Effector CD8-positive, alpha-beta T cell (primary cell): ENCODE data around the gene CIAO2B.
"Not testable (repeated sequence)": the region's sequence is repeated elsewhere in the genome, so short reads cannot be mapped to it uniquely, and the experiment has no call there.

Source experiments
- DNase-seq: peaks from one replicate; lab custom pipeline; 2025; lab: John Stamatoyannopoulos, UW

The CIAO2B gene

DNA sequence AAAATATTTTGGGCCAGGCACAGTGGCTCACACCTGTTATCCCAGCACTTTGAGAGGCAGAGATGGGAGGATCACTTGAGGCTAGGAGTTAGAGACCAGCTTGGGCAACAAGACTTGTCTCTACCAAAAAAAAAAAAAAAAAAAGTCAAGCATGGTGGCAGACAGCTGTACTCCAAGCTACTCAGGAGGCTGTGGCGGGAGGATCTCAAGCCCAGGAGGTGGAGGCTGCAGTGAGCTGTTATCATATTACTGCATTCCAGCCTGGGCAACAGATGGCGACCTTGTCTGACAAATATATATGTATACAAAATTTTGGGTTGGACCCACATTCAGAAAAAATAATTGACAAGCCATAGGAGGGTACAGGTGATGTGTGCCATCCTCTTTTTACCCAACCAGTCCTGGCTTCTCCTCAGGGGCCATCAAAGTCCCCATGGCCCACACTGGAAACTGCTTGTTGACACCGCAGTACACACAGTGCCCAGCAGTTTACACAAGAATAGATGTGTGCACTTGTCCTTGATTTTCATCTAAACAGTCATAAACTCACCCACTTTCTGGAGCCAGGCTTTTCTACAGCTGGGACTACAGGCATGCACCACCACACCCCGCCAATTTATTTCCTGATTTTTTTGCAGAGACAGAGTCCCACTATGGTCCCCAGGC, 2.8 kb upstream of the CIAO2B start:
- no peak for DNase-seq

DNA sequence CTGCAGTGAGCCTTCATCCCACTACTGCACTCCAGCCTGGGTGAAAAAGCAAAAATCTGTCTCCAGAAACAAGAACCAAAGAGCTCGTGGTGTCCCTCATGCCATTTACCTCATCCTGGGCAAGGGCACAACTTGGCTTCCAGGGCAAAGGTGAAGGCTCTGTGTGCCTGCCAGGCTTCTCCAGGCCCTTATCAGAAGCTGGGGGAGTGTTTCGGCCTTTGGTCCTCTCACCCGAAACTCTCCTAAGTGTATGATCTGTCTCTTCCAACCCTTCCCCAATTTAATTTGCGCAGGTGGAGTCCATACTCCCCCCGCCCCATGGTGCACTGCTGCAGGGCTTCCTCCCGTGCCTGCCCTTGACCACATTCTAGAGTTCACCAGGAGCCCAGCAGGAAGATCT, 2.3 kb upstream of the CIAO2B start:
- DNase-seq: no peak

DNA sequence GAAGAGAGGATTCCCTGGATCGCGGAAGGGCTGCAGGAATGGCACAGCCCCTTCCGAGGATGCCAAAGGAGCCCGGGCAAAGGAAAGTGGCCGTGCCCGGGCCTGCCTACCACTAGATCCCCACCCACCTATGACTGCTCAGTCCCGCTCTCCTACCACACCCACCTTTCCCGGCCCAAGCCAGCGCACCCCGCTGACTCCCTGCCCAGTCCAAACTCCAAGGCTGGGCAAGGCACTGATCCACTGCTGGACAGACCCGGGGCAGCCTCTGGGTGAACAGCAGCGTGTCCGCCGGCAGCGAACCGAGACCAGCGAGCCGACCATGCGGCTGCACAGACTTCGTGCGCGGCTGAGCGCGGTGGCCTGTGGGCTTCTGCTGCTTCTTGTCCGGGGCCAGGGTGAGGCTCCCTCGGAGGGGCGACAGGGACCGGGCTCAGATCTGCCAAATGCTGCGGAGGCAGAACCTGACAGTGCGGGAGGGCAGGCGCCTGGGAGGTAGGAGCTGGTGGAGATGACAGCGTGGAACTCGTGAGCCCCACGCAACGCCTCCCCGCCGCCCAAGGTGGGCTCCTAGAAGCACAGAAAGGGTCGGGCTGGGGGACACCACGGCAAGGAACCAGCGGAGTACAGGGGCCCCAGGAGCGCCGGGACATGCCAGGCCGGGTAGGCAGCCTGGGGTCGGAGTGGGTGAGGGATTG, 1.3 kb upstream of the CIAO2B start, which contains the start of gene CES2:
Gene CES2 (plus strand): TSS at position 203 of the 698 bp plus-strand sequence. CDS start 120 bp downstream, at position 323.
- DNase-seq: no peak

DNA sequence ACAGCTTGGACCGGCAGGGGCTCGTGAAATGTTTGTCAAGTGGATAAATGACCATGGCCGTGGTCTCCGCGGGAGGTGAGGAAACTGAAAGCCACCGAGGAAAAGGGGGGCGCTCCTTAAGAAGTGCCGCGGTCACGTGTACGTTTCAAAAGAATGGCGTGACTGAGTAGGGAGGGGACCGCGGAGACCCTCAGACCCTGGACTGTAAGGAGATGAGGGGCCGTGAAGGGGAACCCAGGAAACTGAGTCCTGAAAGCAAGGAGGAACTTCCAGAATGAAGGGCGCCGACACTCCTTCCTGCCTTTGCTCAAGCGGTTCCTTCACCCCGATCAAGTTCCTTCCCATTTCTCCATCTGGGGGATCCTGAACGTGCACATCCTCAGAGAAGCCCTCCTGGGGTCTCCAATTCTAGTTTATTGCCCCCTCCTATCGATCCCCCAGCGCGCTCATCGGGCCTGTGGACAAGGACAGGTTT, 674 bp upstream of the CIAO2B start:
- not testable (repeated sequence) for DNase-seq

DNA sequence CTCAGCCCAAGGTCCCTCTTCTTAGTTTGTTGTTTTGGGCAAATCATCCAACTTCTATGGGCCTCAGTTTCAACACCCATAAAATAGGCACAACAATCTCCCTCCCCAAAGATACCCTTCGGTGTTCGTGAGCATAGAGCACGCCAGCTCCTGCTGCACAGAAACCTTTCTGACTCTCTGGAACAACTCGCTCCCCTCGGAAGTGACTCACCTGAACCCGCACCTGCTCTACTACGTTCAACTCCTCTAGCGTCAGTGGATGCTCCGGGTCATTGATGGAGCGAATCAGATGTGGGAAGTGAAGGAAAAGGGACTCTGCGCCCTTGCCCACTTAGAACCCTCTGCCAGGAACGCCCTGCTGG, 445 bp downstream of the CIAO2B start:
- no peak for DNase-seq

DNA sequence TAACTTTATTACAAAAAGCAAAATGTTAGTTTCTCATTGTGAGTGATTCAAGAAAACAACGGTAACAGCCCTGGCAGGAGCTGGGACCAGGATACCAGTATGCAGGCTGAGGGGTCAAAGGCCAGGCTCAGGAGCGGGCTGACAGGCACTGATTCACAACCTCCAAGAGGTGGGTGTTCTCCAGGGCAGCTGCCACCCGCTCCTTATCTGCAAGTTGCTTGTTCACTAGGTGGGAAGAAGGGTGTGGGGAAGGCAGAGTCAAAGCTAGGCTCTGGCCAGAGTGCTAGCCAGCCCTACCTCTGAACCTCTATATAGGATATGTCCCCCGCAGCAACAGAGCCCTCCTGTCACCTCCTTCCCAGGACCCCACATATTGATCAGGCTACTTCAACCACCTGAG, 2.1 kb downstream of the CIAO2B start:
- no peak for DNase-seq

DNA sequence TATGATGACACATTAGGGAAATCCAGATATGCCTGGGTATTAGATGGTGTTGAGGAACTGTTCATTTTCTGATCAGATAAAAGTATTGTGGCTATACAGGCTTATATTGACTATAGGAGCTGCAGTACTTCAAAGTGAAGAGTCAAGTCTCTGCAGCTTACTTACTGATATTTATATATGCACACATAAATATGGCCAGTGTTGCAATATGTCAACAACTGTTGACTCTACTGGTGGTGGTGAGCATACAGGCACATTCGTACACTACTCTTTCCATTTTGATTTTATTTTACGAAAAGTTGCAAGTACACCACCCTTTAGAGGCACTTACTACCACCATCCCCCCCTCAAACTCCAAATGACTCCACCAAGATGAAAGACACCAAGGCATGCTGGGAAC, 2.5 kb downstream of the CIAO2B start:
- no peak for DNase-seq

DNA sequence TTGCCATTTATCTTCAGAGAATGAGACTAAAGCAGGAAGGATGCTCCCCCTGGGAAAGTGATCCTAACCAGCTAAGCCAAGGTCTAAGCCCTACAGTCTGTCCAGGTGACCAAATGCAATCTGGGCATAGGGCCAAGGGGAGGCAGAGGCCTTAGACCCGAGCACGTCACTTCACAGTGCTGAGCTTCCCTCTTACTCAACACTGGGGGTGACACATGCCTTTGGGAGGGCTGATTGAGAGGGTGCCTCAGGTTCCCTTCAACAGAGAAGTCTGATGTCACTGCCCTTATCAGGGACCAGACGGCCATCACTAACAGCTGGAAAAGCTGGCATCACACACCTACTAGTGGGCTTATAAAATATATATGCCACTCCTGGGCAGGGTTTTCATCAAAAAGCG, 4.0 kb downstream of the CIAO2B start:
- no peak for DNase-seq

DNA sequence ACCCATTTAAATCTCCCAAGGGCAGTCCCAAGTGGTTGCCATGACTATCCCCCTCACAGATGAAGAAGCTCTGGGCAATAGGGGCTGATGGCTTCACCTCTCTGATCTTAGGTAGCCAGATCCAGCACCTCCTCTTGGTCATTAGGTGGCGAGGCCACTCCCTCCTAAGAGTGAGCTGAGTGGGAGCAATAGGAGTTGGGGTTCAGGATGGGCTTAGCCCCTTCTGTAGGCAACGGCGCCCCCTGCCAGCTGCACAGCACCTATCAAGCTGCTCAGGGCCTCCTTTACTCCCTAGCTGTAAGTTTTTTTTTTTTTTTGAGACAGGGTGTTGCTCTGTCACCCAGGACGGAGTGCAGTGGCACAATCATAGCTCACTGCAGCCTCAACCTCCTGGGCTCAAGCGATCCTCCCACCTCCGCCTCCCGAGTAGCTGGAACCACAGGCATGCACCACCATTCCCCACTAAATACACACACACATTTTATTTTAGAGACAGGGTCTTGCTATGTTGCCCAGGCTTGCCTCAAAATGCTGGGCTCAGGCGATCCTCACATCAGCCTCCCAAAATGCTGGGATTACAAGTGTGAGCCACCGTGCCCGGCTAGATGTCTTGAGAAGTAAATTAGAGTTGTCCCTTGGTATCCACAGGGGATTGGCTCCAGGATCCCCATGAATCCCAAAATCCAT, 5.4 kb downstream of the CIAO2B start:
- DNase-seq: no peak

DNA sequence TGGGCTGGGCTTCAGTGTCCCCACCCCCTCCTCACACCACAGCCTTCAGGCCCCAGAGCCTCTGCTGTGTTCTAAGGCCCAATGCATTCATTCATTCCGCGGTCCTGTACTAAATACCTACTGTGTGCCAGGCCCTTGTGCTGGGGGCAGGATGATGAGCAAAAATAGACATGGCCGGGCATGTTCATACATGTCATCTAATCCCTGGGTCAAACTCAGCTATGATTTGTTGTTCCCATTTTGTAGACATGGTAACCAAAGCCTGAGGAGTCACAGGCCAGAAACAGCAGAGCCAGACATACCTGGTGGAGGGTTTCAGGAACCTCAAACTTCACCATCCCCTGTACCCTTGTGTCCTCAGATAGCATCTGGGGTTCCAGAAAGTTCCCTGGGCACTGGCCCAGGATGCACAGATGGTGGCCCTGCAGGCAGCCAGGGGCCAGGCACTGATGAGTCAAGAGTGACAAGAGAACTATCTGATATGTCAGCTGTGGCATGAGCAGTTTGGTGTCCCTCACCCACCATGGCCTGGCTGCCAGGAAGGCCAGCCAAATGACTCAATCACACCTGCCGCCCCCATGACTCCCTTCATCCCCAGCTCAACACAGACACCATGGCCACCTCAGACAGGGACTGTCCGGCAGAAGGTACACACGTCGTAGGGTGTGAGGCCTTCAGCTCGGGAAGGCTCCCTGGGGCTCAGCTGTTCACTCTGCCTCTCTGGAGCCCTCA, 6.1 kb downstream of the CIAO2B start:
- no peak for DNase-seq

DNA sequence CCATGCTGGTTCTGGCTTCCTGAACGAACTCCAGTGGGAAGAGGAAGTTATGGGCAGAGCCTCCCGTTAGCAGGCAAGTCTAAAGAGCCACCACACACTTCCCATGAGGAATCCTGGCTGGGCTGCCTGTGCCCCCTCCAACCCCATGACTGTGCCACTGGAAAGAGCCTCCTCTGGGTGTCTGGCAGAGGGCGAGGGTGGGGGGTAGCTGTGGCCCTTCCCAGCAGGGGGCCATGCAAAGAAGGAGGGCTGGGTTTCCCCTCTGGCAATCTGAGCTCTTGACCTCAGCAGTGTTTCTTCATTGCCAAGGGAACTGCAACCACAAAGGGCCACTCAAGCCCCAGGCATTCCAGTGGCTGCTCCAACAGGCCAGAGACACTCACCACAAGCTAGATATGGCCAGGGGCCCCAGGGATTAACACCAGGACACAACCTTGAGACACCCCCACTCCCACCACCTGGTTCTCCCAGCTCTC, 7.2 kb downstream of the CIAO2B start:
- no peak for DNase-seq

DNA sequence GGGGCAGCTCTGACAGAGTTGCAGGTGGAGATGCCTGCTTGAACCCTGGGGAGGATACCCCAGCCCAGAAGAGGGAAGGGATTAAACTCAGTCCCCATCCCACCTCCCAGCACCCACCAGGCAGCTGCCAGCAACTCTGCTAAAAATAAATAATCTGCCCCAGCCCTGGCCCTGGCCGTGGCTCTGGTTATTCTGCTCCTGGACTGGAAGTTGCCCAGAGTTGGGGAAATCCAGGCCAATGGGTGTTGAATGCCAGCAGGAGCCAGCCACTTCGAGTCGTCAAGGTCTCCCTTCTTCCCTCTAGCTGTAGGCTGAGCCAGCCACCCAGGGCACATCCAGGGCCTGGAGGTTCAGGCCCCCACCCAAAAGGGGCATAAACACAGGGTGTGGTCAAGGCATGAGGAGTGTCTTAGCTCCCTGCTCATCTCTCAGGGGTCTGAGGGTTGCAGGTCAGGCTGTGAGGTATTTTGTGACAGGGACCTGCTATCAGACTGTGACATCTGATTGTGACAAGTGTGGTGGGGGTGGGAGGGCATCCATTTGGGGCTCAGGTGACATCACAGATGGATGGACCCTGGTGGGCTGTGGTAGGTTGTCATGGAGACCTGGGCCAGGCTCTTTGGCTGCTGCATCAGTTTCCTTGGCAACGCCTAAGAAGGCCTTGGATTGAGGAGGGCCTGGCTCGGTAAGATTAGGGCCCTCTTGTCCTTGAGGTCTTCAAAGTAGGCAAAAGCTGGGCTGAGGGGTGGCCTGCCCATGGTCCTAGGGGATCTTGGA, 7.8 kb downstream of the CIAO2B start:
- DNase-seq: no peak

DNA sequence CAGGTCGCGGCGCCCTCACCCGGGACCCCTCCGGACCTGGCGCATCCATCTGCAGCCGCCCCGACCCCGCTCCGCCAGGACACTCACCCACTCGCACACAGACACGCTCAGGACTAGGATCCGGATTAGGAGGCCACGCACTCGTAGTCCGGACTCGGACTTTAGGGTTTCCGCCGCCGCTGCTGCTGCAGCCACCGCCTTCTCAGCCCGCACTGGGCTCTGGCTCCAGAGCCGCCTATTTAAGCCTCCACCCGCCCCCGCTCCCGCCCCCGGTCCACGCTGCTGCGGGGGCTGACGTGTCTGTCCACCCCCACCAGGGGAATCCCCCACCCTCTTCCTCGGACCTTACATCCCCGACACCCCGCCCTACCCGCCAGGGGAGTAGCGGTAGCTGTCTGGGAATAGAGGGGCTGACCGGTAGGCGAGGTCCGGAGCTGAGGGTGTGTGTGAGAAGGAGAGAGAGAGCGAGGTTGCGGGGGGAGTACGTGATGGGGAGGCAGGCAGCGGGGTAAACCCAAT, 8.8 kb downstream of the CIAO2B start, which contains the start of gene RRAD:
Gene RRAD (minus strand): TSS at position 214 of the 519 bp plus-strand sequence. CDS start 356 bp downstream, outside the sequence.
- no peak for DNase-seq

DNA sequence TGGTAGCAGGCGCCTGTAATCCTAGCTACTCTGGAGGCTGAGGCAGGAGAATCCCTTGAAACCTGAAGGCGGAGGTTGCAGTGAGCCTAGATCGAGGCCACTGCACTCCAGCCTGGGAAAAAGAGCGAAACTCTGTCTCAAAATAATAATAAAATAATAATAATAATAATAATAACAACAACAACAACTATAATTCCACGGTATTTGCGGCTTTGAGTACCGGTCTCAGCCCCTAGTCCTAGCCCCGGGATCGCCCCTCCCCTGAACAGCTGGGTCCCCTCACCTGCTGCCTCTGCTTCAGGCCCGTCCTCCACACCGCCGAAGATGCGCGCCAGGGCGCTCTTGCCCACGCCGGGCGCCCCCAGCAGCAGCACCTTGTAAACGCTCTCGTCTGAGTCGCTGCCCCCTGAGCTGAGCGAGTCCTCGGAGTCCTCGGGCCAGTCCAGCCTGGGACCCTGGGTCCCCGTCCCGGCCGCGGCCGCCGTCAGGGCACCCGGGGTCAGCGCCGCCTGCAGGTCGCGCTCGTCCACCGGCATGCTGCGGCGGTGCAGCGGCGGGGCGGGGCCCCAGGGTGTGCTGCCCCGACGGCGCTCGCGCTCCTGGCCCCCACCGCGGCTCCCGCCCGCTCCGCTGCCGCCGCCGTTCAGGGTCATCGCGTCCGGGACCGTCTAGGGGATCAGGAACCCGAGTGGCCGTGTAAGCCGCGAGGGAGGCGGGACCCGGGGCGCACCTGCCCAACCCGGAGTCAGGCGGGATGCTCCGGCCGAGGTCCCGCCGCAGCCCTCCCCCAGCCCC, 9.5 kb downstream of the CIAO2B start:
- DNase-seq: no peak

DNA sequence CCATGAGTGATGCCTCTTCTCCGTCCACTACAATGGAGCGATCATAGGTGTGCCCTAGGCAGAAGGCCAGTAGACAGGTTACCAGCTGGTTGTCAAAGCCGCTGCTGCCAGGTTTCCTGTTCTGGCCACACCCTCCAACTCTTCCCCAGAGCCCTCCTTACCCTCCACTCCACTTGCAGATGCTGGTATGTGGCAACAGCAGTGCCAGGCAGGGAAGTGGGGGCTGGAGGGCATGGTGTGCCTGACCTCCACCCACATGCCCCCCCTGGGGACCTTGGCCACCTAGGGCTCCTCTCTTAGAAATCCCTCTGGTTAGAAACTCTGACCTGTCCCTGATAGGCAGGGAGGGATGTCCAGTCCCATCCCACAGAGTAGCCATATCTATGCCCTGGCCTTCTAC, 10.3 kb downstream of the CIAO2B start:
- no peak for DNase-seq

DNA sequence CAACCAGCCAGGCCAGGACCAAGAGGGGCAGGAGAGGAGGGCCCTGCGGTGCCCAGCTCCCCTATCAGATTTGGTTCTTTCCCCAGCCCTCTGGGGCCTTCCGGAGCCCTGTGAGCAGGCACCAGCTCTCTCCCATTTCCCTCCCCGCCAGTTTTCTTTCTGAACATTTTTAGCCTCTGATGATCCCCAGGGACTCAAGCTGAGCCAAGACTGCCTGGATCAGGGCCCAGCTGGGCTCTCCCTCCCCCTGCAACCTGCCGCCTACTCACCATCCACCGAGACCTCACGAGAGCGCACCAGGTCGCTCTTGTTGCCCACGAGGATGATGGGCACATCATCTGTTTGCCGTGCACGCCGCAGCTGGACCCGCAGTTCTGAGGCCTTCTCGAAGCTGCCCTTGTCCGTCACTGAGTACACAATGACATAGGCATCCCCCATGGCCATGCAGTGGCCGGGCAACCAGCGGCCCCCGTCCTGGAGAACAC, 10.9 kb downstream of the CIAO2B start:
- no peak for DNase-seq

DNA sequence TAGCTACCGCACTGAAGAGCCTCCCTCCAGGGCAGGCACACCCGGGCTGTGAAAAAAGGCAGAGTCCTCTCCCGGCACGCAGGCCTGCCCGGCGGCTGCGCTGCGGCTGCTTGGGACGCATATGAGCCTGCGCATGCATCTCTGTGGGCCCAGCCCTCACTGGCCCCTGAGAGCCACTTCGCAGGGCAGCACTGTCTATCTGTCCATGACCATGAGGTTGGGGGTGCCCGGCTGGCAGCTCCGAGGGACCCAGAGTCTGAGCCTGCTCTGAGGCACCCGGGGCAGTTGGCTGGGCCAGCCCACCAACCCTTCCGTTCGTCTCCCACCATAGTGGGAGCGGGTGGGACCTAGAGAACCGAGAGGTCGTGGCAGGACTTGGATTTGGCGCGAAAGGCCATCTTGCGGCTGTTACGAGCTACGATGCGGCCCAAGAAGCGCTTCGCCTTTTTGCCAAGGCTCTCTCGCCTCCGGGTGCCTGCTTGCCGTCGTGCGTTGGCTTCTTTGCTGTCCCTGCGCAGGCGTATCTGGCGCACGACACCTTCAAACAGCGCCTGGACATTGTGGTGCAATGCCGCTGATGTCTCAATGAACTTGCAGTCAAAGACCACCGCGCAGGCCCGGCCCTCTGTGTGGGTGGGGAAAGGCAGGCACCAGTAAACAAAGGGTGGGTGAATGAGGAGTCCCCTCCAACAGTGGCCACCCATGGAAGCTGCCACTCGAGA, 12.3 kb downstream of the CIAO2B start:
- no peak for DNase-seq

DNA sequence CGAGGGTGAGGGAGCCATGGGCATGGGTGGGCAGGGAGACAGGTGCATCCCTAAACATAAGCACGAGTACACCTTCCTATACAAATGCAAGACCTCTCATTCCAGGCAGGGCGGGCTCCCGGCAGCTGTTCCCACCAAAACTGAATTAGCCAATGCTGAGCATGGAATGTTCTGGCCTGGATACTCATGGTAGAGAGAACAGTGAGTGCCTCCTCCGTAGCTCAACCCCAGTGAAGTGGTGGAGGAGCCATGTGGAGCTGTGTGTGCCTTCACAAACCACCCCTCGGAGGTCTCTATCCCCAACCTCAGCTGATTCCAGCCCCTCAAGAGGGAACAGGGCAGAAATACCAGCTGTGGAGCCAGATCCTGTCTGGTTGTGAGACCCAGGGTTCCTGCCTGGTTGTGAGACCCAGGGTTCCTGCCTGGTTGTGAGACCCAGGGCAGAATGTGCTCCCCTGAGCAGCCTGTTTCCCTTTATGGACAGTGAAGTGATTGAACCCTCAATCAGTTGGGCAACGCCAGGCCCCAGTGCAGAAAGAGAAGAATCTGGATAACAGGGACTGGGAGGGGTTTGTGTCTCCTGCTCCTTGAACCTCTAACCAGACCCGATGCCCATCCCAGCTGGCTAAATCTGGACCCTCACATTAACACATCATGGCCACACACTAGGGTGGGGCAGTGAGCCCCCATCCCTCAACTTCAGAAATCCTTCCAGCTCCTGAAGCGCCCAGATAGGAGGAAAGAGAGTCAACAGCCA, 13.1 kb downstream of the CIAO2B start:
- DNase-seq: no peak

DNA sequence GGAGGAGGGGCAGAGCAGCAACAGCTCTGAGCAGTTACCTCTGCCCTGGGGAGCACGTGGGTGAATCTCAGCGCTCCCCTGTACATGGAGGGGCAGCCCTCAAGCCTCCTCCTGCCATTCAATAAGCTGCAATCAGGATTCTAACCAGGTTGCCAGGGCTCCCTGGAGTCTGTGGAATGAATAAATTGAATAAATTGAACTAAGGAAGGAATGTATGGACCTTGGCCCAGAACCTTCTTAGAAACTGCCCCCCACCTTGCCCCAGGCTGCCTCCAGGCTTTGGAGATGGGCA, 14.0 kb downstream of the CIAO2B start:
- DNase-seq: no peak
